ENCODE data around the gene LY6G6C. TPM values are rescaled to one million over a fixed set of nuclear protein-coding genes. Genes with fewer than 3 reads are reported as not detected.

LY6G6C gene
- total RNA-seq, 1 experiment from 2014 or later: 0.80 TPM

DNA sequence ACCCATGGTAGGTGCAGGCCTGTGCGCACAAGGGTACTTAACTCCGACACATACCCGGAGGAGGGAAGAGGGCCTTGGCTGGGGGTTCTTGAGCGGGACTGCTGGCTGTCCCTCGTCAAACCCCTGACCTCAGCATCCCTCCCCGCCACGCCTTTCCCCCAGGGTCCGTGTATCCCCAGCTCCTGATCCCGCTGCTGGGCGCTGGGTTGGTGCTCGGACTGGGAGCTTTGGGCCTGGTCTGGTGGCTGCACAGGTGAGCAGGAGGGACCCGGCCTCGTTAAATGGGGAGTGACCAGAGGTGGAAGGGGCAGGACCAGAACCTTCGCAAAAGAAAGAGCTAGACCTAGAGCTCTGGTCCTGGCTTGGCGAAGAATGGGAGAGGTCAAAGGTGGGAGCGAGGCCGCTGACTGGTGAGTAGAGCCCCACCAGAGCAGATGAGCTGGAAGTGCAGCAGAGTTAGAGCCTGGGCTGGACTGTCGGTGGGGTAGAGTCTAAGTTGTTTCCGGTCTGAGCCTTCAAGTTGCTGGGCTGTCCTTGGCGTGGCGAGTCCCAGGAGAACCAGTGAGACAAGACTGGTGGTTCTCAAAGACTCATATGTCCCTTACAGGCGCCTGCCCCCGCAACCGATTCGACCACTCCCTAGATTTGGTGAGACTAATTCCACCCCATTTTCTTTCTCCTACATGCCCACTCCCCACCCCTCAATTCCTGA, 2.6 kb upstream of the LY6G6C start:
- BruUV-seq (replicated peaks): no TSS peak
- intact Hi-C loops (cut with micrococcal nuclease; ENCODE audit: unreplicated experiment): no loop called here
- H3K4me1 ChIP-seq (ENCODE audit: insufficient read depth, low read length, poor library complexity, severe bottlenecking): peaks cover 6% of the 10 kb centered on the region
- H3K27me3 ChIP-seq (replicated peaks; ENCODE audit: insufficient read depth, low read depth, low read length, poor library complexity): no peaks in the 10 kb centered on the region
- CTCF ChIA-PET: no interaction called here
- no peaks in the 10 kb centered on the region for H3K9me3 ChIP-seq (ENCODE audit: low read depth, low read length, poor library complexity, severe bottlenecking)
- no peak overlapping the region for H3K4me3 ChIP-seq (ENCODE audit: low read depth, low read length, poor library complexity, severe bottlenecking)
- H3K36me3 ChIP-seq (ENCODE audit: insufficient read depth, low read length, poor library complexity, severe bottlenecking): peaks cover 19% of the 10 kb centered on the region
- H3K27ac ChIP-seq (ENCODE audit: low read depth, low read length, poor library complexity, severe bottlenecking): no peak overlapping the region
- POLR2A ChIA-PET (ENCODE audit: low non-redundant PET): no interaction called here
- TF ChIP-seq, protein P1, sequence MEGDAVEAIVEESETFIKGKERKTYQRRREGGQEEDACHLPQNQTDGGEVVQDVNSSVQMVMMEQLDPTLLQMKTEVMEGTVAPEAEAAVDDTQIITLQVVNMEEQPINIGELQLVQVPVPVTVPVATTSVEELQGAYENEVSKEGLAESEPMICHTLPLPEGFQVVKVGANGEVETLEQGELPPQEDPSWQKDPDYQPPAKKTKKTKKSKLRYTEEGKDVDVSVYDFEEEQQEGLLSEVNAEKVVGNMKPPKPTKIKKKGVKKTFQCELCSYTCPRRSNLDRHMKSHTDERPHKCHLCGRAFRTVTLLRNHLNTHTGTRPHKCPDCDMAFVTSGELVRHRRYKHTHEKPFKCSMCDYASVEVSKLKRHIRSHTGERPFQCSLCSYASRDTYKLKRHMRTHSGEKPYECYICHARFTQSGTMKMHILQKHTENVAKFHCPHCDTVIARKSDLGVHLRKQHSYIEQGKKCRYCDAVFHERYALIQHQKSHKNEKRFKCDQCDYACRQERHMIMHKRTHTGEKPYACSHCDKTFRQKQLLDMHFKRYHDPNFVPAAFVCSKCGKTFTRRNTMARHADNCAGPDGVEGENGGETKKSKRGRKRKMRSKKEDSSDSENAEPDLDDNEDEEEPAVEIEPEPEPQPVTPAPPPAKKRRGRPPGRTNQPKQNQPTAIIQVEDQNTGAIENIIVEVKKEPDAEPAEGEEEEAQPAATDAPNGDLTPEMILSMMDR (conservative IDR thresholded peaks at IDR 0.05; ENCODE audit: low read depth, low read length): no peak
- TF ChIP-seq EZH2 (IDR thresholded peaks at IDR 0.05; ENCODE audit: borderline replicate concordance, low read depth, low read length, poor library complexity, severe bottlenecking): no peak
- no peak for DNase-seq (ENCODE audit: low spot score)

DNA sequence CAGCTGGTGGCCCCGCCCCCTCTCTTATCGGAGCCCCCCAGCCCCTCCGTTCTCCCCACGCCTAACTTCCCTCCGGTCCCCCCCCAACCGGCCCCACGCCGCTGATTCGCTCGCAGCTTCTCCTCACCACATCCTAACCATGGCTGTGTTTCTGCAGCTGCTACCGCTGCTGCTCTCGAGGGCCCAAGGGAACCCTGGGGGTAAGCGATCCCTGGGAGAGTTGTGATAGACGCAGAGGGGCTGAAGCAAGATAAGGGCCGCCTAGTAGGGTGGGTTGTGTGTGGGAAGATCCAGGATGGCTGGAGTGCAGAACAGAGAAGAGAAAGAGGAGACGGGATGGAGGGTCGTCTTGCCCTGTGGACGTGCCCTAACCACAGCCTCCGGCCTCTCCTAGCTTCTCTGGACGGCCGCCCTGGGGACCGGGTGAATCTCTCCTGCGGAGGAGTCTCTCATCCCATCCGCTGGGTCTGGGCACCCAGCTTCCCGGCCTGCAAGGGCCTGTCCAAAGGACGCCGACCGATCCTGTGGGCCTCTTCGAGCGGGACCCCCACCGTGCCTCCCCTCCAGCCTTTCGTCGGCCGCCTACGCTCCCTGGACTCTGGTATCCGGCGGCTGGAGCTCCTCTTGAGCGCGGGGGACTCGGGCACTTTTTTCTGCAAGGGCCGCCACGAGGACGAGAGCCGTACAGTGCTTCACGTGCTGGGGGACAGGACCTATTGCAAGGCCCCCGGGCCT, 1.9 kb upstream of the LY6G6C start, which contains the start of gene MPIG6B:
MPIG6B (plus strand) TSS at position 129 of the 735 bp plus-strand sequence; CDS start at position 140, 11 bp downstream.
- DNase-seq (ENCODE audit: low spot score): no peak
- POLR2A ChIA-PET (ENCODE audit: low non-redundant PET): no interaction called here
- intact Hi-C loops (cut with micrococcal nuclease; ENCODE audit: unreplicated experiment): no loop called here
- no peaks in the 10 kb centered on the region for H3K4me1 ChIP-seq (ENCODE audit: insufficient read depth, low read length, poor library complexity, severe bottlenecking)
- H3K9me3 ChIP-seq (ENCODE audit: low read depth, low read length, poor library complexity, severe bottlenecking): no peaks in the 10 kb centered on the region
- no peak within 1 kb of the TSS for H3K4me3 ChIP-seq (ENCODE audit: low read depth, low read length, poor library complexity, severe bottlenecking)
- no peak within 1 kb of the TSS for H3K27ac ChIP-seq (ENCODE audit: low read depth, low read length, poor library complexity, severe bottlenecking)
- TF ChIP-seq EZH2 (IDR thresholded peaks at IDR 0.05; ENCODE audit: borderline replicate concordance, low read depth, low read length, poor library complexity, severe bottlenecking): no peak
- TF ChIP-seq, protein P1 (conservative IDR thresholded peaks at IDR 0.05; ENCODE audit: low read depth, low read length): no peak
- CTCF ChIA-PET: no interaction called here
- no peaks in the 10 kb centered on the region for H3K27me3 ChIP-seq (replicated peaks; ENCODE audit: insufficient read depth, low read depth, low read length, poor library complexity)
- no TSS peak for BruUV-seq (replicated peaks)
- H3K36me3 ChIP-seq (ENCODE audit: insufficient read depth, low read length, poor library complexity, severe bottlenecking): peaks cover 18% of the 10 kb centered on the region

DNA sequence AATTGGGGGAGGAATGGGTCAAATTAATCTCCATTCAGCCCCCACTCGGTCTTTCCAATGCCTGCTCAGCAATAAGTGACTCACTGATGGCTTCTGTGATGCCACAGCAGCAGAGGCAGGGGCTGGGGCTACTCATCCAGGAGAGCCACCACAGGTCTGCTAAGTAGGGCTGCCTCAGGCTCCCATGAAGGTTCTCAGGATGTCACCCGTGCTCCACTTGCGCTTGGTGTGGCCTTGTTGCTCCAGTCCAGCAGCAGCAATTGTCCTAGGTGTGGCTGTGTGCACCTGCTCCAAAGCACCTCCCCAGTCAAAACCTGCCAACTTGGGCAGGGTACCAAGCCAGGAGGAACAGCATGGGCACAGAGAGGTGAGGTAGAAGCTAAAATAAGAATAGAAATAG, 627 bp upstream of the LY6G6C start:
- no peaks in the 10 kb centered on the region for H3K27me3 ChIP-seq (replicated peaks; ENCODE audit: insufficient read depth, low read depth, low read length, poor library complexity)
- H3K36me3 ChIP-seq (ENCODE audit: insufficient read depth, low read length, poor library complexity, severe bottlenecking): peaks cover 5% of the 10 kb centered on the region
- POLR2A ChIA-PET (ENCODE audit: low non-redundant PET): no interaction called here
- no TSS peak for BruUV-seq (replicated peaks)
- H3K9me3 ChIP-seq (ENCODE audit: low read depth, low read length, poor library complexity, severe bottlenecking): no peaks in the 10 kb centered on the region
- CTCF ChIA-PET: no interaction called here
- no peaks in the 10 kb centered on the region for H3K4me1 ChIP-seq (ENCODE audit: insufficient read depth, low read length, poor library complexity, severe bottlenecking)
- intact Hi-C loops (cut with micrococcal nuclease; ENCODE audit: unreplicated experiment): no loop called here
- DNase-seq (ENCODE audit: low spot score): no peak
- no peak overlapping the region for H3K27ac ChIP-seq (ENCODE audit: low read depth, low read length, poor library complexity, severe bottlenecking)
- no peak overlapping the region for H3K4me3 ChIP-seq (ENCODE audit: low read depth, low read length, poor library complexity, severe bottlenecking)
- TF ChIP-seq, protein P1 (conservative IDR thresholded peaks at IDR 0.05; ENCODE audit: low read depth, low read length): no peak
- no peak for TF ChIP-seq EZH2 (IDR thresholded peaks at IDR 0.05; ENCODE audit: borderline replicate concordance, low read depth, low read length, poor library complexity, severe bottlenecking)
